Activated naive CD8-positive, alpha-beta T cell treated with anti-CD3 and anti-CD28 coated beads for 36 hours (primary cell): ENCODE results near the gene ALK. TPM values are rescaled to one million over a fixed set of nuclear protein-coding genes. Genes with fewer than 3 reads are reported as not detected.

Source experiments
- DNase-seq: peaks from one replicate; pipeline ENCODE4 v3.0.0; 2021
- H3K27ac Mint-ChIP-seq: one replicate; pipeline ENCODE4 v1.8.0; 2022; ENCODE audit warnings: mild to moderate bottlenecking, moderate library complexity, mixed read lengths
- H3K27me3 Mint-ChIP-seq: one replicate; pipeline ENCODE4 v1.8.0; 2022; ENCODE audit warnings: mild to moderate bottlenecking, mixed read lengths
- H3K36me3 Mint-ChIP-seq: one replicate; pipeline ENCODE4 v1.8.0; 2021; ENCODE audit warnings: mild to moderate bottlenecking, mixed read lengths
- H3K4me1 Mint-ChIP-seq: one replicate; pipeline ENCODE4 v1.8.0; 2021; ENCODE audit warnings: mixed read lengths
- H3K4me3 Mint-ChIP-seq: one replicate; pipeline ENCODE4 v1.8.0; 2022; ENCODE audit warnings: mild to moderate bottlenecking, moderate library complexity, mixed read lengths
- H3K9me3 Mint-ChIP-seq: one replicate; pipeline ENCODE4 v1.8.0; 2022; ENCODE audit warnings: mixed read lengths
- total RNA-seq, 2 experiments: library from RNA; stranded (reverse); gene quantifications; one replicate each; pipeline ENCODE4 v1.2.3, GENCODE V29; 2021

The ALK gene
- total RNA-seq, 2 experiments from 2014 or later = not detected

DNA sequence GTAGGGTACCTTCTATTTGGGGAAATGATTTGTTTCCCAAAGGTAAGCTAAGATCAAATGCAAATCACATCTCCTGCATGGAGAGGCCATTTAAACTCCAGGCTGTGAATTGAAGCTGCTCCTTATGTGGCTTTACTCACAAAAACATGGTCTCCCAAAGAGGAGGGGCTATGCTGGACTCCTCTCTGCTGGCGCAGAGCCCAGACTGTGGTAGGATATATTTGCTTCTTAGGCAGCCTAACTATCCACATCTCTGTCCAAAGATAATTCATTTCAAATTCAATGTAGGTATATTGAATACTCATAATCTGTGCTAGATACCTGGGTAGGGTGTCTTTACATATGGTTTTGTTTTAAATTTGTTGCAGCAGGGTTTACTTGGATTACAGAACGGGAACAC, 358.5 kb downstream of the ALK start:
- Mint-ChIP-seq H3K27ac (no peak overlapping the region), H3K36me3 (no peaks in the 10 kb centered on the region), H3K27me3 (peaks cover 4% of the 10 kb centered on the region), H3K4me1 (no peaks in the 10 kb centered on the region), H3K9me3 (no peaks in the 10 kb centered on the region), H3K4me3 (no peak overlapping the region)
- DNase-seq = no peak

DNA sequence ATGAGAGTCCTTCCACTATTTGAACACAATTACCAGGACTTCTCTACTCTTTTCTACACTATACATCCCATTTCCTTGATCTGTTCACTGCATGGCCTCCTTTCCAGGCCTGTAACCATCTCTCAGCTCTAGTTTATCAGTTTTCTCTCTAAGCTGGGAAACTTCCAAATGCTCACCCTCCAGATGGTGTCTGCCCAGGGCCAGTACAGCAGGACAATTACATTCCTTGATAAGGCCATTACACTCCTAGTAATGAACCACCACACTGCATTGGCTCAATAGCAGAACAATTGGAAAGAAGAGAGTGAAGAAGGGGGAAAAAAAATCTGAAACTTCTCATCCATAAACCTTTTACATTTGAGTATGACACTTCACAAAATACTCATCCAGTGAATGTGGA, 359.1 kb downstream of the ALK start:
- Mint-ChIP-seq H3K4me1 (no peaks in the 10 kb centered on the region), H3K27ac (no peak overlapping the region), H3K9me3 (no peaks in the 10 kb centered on the region), H3K4me3 (no peak overlapping the region), H3K36me3 (no peaks in the 10 kb centered on the region), H3K27me3 (peaks cover 4% of the 10 kb centered on the region)
- DNase-seq = no peak

DNA sequence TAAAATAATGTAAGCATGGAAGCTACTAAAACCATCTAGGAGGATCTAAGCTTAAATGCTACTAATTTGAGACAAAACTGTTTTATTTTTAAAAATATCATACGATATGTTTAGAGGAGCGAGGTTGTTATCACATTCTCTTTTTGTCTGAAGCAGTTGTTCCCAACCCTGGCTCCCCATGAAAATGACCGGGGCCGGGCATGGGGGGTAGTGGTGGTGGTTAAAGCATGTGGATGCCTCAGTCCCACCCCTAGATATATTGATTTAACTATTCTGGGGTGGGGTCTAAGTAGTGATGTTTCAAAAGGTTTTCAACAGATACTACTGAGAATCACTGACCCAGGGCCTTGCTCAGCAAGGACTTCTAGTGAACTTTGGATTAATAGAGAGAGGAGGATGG, 359.8 kb downstream of the ALK start:
- Mint-ChIP-seq H3K36me3 (no peaks in the 10 kb centered on the region), H3K9me3 (no peaks in the 10 kb centered on the region), H3K4me3 (no peak overlapping the region), H3K4me1 (no peaks in the 10 kb centered on the region), H3K27ac (no peak overlapping the region), H3K27me3 (peaks cover 4% of the 10 kb centered on the region)
- DNase-seq = no peak

DNA sequence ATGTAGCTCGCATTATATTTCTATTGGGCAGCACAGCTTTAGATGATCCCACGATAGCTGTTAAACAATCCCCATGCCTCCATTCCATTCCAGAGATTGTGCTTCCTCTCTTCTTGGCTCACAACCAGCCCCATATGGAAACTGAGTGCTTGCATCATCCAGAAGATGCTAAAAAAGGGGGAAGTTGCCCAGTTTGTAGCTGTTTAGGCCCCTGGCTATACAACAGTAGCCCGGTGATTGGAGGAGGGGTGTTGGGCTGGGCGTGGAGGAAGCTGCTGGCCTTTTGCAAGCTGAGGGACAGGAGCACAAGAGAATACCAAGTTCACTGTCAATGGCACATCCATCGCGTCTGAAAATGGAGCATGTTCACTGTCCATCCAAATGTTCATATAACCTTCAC, 360.2 kb downstream of the ALK start:
- H3K27me3 Mint-ChIP-seq = peaks cover 5% of the 10 kb centered on the region
- H3K9me3 Mint-ChIP-seq = no peaks in the 10 kb centered on the region
- no peaks in the 10 kb centered on the region for H3K4me1 Mint-ChIP-seq
- no peak overlapping the region for H3K4me3 Mint-ChIP-seq
- DNase-seq = no peak
- H3K27ac Mint-ChIP-seq = no peak overlapping the region
- H3K36me3 Mint-ChIP-seq = no peaks in the 10 kb centered on the region

DNA sequence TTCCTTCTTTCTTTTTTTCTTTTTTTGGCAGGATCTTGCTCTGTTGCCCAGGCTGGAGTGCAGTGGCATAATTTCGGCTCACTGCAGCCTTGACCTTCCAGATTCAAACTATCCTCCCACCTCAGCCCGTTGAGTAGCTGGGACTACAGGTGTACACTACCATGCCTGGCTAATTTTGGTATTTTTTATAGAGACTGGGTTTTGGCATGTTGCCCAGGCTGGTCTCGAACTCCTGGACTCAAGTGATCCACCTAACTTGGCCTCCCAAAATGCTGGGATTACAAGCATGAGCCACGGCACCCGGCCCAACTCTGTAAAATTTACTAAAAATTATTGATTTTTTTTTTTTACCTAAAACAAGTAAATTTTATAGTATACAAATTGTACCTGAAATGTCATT, 360.8 kb downstream of the ALK start:
- Mint-ChIP-seq H3K36me3 (no peaks in the 10 kb centered on the region), H3K4me3 (no peak overlapping the region), H3K4me1 (no peaks in the 10 kb centered on the region), H3K9me3 (no peaks in the 10 kb centered on the region), H3K27me3 (peaks cover 8% of the 10 kb centered on the region), H3K27ac (no peak overlapping the region)
- DNase-seq = no peak

DNA sequence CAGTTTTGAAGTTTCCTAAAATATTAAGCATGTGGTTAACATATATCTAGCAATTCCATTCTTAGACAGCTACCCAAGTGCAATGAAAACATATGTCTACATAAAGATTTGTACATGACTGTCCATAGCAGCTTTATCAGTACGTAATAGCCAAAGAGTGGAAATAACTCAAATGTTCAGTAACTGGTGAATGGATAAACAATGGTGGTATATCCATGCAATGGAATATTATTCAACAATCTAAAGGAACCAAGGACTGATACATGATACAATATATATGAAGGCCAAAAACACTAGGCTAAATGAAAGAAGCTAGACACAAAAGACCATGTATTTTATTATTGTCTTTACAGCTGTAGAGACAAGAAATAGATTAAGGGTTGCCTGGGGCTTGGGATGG, 361.4 kb downstream of the ALK start:
- DNase-seq = no peak
- Mint-ChIP-seq H3K27me3 (peaks cover 13% of the 10 kb centered on the region), H3K27ac (no peak overlapping the region), H3K4me3 (no peak overlapping the region), H3K9me3 (no peaks in the 10 kb centered on the region), H3K36me3 (no peaks in the 10 kb centered on the region), H3K4me1 (no peaks in the 10 kb centered on the region)

DNA sequence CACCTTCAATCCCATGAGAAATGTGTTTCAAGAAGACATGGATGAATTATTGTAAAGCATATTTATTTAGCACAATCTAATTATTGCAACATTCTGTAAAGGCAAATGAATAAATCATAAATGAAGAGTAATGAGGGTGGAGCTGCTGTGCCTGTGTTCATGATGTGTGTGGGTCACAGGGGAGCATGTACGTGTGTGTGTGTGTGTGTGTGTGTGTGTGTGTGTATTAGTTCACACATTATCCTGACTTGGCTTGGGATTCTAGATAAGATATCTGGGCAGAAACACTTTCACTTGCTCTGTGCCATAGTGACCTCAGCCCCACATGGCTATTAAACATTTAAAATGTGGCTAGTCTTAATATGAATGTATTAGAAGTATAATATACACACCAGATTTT, 361.8 kb downstream of the ALK start:
- Mint-ChIP-seq H3K4me3 (no peak overlapping the region), H3K27me3 (peaks cover 17% of the 10 kb centered on the region), H3K27ac (no peak overlapping the region), H3K36me3 (no peaks in the 10 kb centered on the region), H3K4me1 (no peaks in the 10 kb centered on the region), H3K9me3 (no peaks in the 10 kb centered on the region)
- DNase-seq = no peak

DNA sequence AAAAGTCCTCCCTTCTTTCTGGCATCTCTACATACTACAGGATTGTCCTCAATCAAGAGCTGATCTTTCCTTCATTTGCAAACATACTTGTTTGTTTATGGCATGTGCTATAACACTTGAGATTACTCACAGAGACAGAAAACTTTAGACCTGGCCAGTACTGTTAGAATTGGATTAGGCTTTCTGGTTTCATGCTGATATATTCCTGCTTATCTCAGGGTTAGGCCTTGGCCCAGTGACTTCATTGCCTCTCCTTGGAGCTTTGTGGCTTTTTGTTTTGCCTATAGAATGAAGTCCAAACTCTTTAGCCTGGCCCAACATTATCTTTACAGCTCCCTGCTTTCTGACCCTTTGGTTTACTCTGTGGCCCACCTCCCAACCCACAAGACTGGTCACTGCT, 363.3 kb downstream of the ALK start:
- H3K4me3 Mint-ChIP-seq = no peak overlapping the region
- H3K4me1 Mint-ChIP-seq = no peaks in the 10 kb centered on the region
- peaks cover 22% of the 10 kb centered on the region for H3K27me3 Mint-ChIP-seq
- no peaks in the 10 kb centered on the region for H3K9me3 Mint-ChIP-seq
- DNase-seq = no peak
- no peak overlapping the region for H3K27ac Mint-ChIP-seq
- no peaks in the 10 kb centered on the region for H3K36me3 Mint-ChIP-seq

DNA sequence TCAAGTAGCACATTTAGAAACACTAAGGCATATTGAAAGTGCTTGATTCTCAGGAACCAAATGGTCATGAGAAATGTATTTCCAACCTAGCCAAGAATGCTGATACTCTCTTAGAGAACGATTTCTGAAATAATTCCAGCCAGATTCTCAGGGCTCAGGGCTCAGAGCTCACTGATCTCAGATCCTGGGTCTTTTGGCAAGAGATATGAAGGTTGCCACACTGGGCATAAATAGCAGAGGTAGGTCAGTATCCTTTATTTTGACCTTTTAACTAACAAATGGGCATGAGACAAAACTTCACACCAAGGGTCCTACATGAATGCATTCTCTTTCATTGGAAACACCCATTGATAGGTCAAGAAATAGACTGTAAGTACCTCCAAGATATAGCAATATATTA, 364.1 kb downstream of the ALK start:
- Mint-ChIP-seq H3K4me3 (no peak overlapping the region), H3K36me3 (no peaks in the 10 kb centered on the region), H3K4me1 (no peaks in the 10 kb centered on the region), H3K9me3 (no peaks in the 10 kb centered on the region), H3K27me3 (peaks cover 25% of the 10 kb centered on the region), H3K27ac (no peak overlapping the region)
- DNase-seq = no peak

DNA sequence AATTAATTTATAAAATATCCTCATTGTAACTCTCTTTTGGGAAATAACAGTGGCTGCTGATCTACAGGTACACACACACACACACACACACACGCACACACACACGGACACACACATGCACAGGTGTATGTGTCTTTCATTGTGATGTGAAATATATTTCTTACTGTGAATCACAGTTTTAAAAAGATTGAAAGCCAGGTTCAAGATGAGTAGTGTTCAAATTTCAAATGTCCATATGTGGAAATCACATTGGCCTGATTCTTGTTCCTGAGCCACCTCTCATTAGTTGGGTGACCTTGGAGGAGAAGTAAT, 372.4 kb downstream of the ALK start:
- no peaks in the 10 kb centered on the region for H3K4me1 Mint-ChIP-seq
- no peak overlapping the region for H3K27ac Mint-ChIP-seq
- DNase-seq = no peak
- H3K36me3 Mint-ChIP-seq = no peaks in the 10 kb centered on the region
- peaks cover 32% of the 10 kb centered on the region for H3K27me3 Mint-ChIP-seq
- H3K9me3 Mint-ChIP-seq = no peaks in the 10 kb centered on the region
- no peak overlapping the region for H3K4me3 Mint-ChIP-seq

DNA sequence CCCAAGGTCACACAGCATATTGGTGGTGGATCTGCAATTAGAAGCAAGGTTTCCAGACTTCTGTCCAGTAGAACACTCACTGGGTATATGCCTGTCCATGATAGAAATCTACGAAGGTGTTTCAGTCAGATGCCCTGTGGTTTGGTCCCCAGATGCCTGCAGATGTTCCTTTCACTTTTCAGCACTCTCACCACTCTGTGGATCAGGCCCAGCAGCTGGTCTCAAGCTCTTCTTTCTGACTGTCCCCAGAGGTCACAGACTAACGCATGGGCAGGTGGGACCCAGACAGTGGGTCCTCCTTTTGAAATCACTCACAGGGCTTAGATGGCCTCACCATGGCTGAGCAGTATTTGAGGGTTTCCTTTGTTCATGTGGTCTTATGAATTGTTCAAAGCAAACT, 376.5 kb downstream of the ALK start:
- no peak overlapping the region for H3K27ac Mint-ChIP-seq
- H3K4me1 Mint-ChIP-seq = no peaks in the 10 kb centered on the region
- peaks cover 37% of the 10 kb centered on the region for H3K27me3 Mint-ChIP-seq
- no peak overlapping the region for H3K4me3 Mint-ChIP-seq
- DNase-seq = no peak
- no peaks in the 10 kb centered on the region for H3K36me3 Mint-ChIP-seq
- no peaks in the 10 kb centered on the region for H3K9me3 Mint-ChIP-seq

DNA sequence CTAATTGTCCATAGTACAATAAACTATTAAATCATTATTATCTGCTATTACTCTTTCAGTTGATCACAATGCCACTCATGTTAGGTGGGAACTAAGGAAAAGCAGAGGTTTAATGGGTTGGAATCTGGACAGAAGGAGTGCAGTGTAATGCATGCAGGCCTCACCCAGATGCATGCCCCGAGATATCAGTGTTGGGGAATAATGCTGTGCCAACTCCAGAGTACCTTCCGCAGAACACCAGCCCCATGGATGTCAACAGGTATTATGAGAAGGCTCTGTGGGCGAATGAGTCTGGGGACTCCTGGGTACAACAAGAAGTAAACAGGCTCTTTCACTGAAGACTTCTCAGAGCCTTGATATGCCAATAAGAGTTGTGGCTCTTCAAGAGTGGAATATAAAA, 377.4 kb downstream of the ALK start:
- Mint-ChIP-seq H3K9me3 (no peaks in the 10 kb centered on the region), H3K27ac (no peak overlapping the region), H3K4me3 (no peak overlapping the region), H3K4me1 (no peaks in the 10 kb centered on the region), H3K27me3 (peaks cover 37% of the 10 kb centered on the region), H3K36me3 (no peaks in the 10 kb centered on the region)
- no peak for DNase-seq

DNA sequence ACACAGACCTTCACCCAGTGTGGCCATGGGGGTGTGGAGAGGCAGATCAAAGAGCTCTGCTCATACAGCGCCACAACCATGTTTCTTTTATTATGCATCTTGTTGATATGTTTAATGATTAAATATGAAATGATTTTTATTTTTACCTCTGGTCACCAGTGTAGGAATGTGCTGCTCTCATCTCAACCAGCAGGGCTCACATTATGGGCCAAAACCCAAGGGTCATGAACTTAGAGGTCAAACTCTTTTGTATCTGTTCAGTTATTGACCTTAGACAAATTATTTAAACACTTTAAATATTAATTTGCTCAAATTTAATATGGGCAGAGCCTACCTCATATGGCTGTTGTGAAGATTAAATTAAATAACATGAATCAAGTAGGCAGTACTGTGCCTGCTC, 386.2 kb downstream of the ALK start:
- peaks cover 6% of the 10 kb centered on the region for H3K27me3 Mint-ChIP-seq
- H3K9me3 Mint-ChIP-seq = no peaks in the 10 kb centered on the region
- no peak overlapping the region for H3K4me3 Mint-ChIP-seq
- no peak for DNase-seq
- H3K27ac Mint-ChIP-seq = no peak overlapping the region
- H3K36me3 Mint-ChIP-seq = no peaks in the 10 kb centered on the region
- H3K4me1 Mint-ChIP-seq = no peaks in the 10 kb centered on the region

DNA sequence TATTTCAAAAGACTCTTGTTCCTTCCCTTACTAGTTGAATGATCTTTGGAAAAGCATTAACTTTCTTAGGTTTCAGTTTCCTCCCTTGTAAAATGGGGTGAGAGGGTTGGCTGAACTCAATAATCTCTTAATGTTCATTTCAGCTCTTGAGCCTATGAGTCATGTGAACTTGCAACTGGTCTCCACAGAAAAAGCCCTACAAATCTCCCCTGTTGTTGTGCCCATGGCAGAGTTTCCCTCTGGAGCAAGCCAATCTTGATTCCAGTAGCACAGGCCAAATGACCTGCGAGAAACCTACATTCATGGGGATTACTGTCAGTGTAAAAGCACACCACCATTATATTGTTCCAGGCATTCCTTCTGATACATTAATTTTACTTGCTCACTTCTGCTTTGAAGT, 388.9 kb downstream of the ALK start:
- peaks cover 5% of the 10 kb centered on the region for H3K4me1 Mint-ChIP-seq
- no peaks in the 10 kb centered on the region for H3K36me3 Mint-ChIP-seq
- H3K9me3 Mint-ChIP-seq = no peaks in the 10 kb centered on the region
- H3K27ac Mint-ChIP-seq = no peak overlapping the region
- no peak overlapping the region for H3K4me3 Mint-ChIP-seq
- no peak for DNase-seq
- peaks cover 11% of the 10 kb centered on the region for H3K27me3 Mint-ChIP-seq

DNA sequence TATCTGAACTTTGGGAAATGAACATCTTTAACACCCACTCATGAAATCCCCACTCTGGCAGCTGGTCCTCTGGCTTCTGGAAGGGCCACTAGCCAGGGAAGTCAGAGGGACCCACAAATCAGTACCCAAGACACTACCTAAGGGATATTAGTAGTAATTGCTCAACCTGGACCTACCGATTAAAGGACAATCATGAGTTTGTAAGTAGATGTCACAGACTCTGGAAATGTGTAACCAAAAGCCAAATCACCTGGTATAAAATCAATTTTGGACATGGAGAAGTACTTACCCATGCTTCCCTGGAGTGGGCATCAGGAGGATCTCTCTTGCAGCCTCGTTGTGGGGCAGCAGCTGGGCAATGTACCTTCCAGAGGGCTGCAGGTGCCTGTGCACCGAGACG, 389.8 kb downstream of the ALK start:
- Mint-ChIP-seq H3K27ac (no peak overlapping the region), H3K9me3 (no peaks in the 10 kb centered on the region), H3K36me3 (no peaks in the 10 kb centered on the region), H3K4me1 (peaks cover 5% of the 10 kb centered on the region), H3K27me3 (peaks cover 11% of the 10 kb centered on the region), H3K4me3 (no peak overlapping the region)
- DNase-seq = no peak

DNA sequence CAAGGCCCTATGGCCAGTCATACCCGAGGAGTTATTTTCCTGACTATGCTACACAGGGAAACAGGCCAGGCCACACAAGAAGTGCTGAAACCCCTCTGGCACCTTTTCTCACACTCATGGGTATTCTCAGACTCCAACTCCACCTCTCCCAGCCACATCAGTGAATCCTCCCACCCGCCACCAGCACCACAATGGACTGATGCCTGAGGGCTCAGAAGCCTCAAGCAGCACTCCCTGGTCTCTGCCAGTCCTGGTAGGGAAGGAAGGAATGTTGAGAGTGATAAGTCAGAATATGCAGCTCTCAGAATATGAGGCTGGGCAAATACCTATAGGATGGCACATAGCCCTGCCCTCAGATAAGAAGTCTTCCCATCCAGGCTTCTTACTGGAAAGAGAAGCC, 391.1 kb downstream of the ALK start:
- H3K27ac Mint-ChIP-seq = no peak overlapping the region
- H3K9me3 Mint-ChIP-seq = no peaks in the 10 kb centered on the region
- H3K4me3 Mint-ChIP-seq = no peak overlapping the region
- no peak for DNase-seq
- H3K4me1 Mint-ChIP-seq = peaks cover 5% of the 10 kb centered on the region
- H3K36me3 Mint-ChIP-seq = no peaks in the 10 kb centered on the region
- H3K27me3 Mint-ChIP-seq = peaks cover 11% of the 10 kb centered on the region

DNA sequence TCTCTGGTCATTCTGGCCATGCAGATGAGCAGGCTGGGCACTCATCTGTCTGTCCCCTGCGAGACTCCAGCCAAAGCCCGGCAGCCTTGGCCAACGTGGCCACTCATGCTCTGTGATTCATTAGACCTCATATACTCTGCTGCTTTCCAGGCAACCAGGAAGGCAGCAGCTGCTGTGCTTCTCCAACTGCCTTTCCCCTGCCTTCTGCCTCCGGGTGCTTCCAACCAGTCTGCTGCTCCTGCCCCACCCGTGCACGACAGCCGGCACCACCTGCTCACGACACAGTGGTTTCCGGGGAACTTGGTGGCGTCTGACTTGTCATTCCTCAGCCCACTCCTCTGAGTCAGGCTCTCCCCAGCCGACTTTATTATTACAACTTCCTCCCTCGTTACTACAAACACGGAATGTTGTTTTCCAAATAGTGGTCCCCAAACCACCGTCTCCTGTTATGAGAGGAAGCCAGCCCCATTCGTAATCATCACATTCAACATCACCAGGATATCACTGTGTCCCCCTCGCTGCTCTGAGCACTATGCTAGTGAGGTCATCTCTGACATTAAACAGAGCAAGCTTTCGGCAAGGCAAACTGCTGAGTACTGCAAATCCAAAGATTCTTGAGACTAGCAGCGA, 392.4 kb downstream of the ALK start:
- peaks cover 5% of the 10 kb centered on the region for H3K4me1 Mint-ChIP-seq
- H3K9me3 Mint-ChIP-seq = no peaks in the 10 kb centered on the region
- H3K27me3 Mint-ChIP-seq = peaks cover 11% of the 10 kb centered on the region
- no peak overlapping the region for H3K4me3 Mint-ChIP-seq
- H3K27ac Mint-ChIP-seq = no peak overlapping the region
- H3K36me3 Mint-ChIP-seq = no peaks in the 10 kb centered on the region
- peak; percentile 21 for DNase-seq
